ENCODE results near the gene PXK. TPM values are rescaled to one million over a fixed set of nuclear protein-coding genes. Genes with fewer than 3 reads are reported as not detected.
"Not testable (repeated sequence)": the region's sequence is repeated elsewhere in the genome, so short reads cannot be mapped to it uniquely, and the experiment has no call there.

Gene PXK
- total RNA-seq, 4 donors from 2014 or later = 98.6 to 139 (median 123) TPM

DNA sequence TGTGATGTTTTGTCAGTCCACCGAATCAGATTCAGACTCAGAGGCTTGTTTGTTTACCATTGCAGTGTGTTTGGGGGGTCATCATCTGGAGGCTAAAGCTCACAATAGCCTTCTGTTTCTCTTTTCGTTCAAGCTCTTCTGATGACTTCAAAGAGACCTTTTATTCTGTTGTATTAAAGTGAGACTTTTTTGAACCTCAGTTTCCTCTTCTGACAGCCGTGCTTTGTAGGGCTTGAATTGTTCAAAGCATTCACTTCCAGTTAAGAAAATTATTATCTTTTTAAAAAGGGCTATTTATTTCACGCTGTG is 1.3 kb downstream of the PXK start:
- Histone ChIP-seq H3K4me3 (replicated peaks in 1 of 3) (peak overlapping the region in 2 of 3 donors; percentile 61 to 80), H3K27ac (peak overlapping the region; percentile 77 to 96 (median 91)), H3K36me3 (no peaks in the 10 kb centered on the region), H3K27me3 (no peaks in the 10 kb centered on the region), H3K4me1 (peaks cover 48 to 64% of the 10 kb centered on the region in 2 donors), H3K9me3 (no peaks in the 10 kb centered on the region)
- intact Hi-C loops (cut with DNase I) = no loop called here
- no peak for DNase-seq
- no peak for TF ChIP-seq POLR2A (IDR thresholded peaks at IDR 0.05)
- TF ChIP-seq, protein P1, sequence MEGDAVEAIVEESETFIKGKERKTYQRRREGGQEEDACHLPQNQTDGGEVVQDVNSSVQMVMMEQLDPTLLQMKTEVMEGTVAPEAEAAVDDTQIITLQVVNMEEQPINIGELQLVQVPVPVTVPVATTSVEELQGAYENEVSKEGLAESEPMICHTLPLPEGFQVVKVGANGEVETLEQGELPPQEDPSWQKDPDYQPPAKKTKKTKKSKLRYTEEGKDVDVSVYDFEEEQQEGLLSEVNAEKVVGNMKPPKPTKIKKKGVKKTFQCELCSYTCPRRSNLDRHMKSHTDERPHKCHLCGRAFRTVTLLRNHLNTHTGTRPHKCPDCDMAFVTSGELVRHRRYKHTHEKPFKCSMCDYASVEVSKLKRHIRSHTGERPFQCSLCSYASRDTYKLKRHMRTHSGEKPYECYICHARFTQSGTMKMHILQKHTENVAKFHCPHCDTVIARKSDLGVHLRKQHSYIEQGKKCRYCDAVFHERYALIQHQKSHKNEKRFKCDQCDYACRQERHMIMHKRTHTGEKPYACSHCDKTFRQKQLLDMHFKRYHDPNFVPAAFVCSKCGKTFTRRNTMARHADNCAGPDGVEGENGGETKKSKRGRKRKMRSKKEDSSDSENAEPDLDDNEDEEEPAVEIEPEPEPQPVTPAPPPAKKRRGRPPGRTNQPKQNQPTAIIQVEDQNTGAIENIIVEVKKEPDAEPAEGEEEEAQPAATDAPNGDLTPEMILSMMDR (IDR thresholded peaks at IDR 0.05) = no peak
- 18 to 21% methylated on average over 4 of the region's 4 CpGs for WGBS, 2 donors

DNA sequence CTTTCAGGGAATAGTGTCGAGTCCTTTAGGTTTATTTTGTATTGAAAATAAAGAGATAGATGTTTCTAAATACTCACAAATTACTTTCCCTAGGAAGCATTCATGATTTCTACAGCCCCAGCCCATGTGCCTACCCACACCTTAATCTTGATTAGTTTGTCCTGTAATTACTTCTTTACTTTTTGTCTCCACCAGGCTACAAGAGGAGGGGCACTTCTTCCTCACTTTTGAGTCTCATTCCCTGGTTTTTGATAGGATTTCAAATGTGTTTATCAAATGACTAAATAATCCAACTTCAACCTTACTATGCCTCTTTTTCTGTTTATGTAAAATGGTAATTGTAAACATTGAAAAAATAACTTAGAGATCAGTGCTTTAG is 1.8 kb downstream of the PXK start:
- WGBS, 2 donors = 62 to 74% methylated on average over 1 of the region's 1 CpG
- peaks cover 50 to 64% of the 10 kb centered on the region in 2 donors for H3K4me1 ChIP-seq
- intact Hi-C loops (cut with DNase I) = no loop called here
- TF ChIP-seq, protein P1 (IDR thresholded peaks at IDR 0.05) = no peak
- H3K36me3 ChIP-seq = no peaks in the 10 kb centered on the region
- no peaks in the 10 kb centered on the region for H3K9me3 ChIP-seq
- peak overlapping the region; percentile 77 to 96 (median 91) for H3K27ac ChIP-seq
- no peaks in the 10 kb centered on the region for H3K27me3 ChIP-seq
- H3K4me3 ChIP-seq (replicated peaks in 1 of 3) = peak overlapping the region in 2 of 3 donors; percentile 61 to 80
- no peak for DNase-seq

DNA sequence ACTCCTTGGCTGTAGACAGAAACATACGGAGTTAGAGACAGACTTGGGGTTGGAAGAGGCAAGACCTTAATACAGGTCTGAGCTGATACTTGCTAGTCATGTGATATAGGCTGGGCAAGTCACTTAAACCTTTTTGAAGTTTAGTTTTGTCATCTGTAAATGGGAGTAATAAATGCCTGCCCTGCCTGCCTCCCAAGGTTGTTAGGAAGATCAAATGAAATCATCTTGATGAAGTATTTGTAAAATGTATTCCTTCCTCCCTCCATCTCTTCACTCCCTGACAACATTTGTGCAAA is 2.9 kb downstream of the PXK start:
- DNase-seq = no peak
- intact Hi-C loops (cut with DNase I) = no loop called here
- 28 to 59% methylated on average over 1 of the region's 1 CpG for WGBS, 2 donors
- Histone ChIP-seq H3K36me3 (no peaks in the 10 kb centered on the region), H3K27ac (peak overlapping the region; percentile 48 to 96 (median 77)), H3K4me3 (replicated peaks in 1 of 3) (no peak overlapping the region), H3K27me3 (no peaks in the 10 kb centered on the region), H3K9me3 (no peaks in the 10 kb centered on the region), H3K4me1 (peaks cover 55% of the 10 kb centered on the region in 2 donors)
- TF ChIP-seq, protein P1 (IDR thresholded peaks at IDR 0.05) = no peak
- no peak for TF ChIP-seq POLR2A (IDR thresholded peaks at IDR 0.05)

DNA sequence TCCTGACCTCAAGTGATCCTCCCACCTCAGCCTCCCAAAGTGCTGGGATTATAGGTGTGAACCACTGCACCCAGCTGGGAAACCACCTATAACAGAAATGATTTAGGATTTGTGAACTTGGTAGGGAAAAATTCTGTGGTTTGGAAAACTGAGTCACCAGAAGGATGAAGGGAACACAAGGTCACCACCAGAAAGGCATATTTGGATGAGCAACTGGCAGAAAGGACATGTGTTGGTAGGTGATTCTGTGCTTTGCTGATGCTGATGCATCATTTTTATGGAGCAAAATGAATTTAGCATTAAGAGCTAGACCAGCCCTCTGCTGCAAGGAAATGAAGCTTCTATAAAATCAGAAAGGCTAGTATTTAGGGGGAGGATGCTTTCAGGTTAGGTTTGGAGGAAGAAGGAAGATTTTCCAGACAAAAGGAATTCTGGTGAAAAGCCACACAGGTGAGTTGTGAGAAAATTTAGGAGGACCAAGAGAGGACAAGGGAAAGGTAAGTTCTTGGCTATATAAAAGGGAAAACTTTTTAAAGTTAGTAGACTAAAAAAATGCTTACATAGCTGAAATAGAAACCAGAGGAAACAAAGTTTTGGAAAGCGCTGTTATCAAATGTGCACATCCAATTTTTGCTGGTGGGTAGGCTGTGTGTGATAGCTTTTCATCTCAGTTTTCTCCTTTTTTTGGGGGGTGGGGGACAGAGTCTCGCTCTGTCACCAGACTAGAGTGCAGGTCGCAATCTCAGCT is 3.6 kb downstream of the PXK start:
- TF ChIP-seq, protein P1 (IDR thresholded peaks at IDR 0.05) = no peak
- no peak for TF ChIP-seq POLR2A (IDR thresholded peaks at IDR 0.05)
- WGBS, 2 donors = 96 to 97% methylated on average over 3 of the region's 3 CpGs
- no peak overlapping the region for H3K4me3 ChIP-seq (replicated peaks in 1 of 3)
- DNase-seq = no peak
- peaks cover 0 to 2% of the 10 kb centered on the region in 2 donors for H3K36me3 ChIP-seq
- H3K27me3 ChIP-seq = no peaks in the 10 kb centered on the region
- intact Hi-C loops (cut with DNase I) = no loop called here
- H3K4me1 ChIP-seq = peaks cover 56 to 57% of the 10 kb centered on the region in 2 donors
- H3K27ac ChIP-seq = peak overlapping the region in 2 of 3 donors; percentile 8 to 49
- H3K9me3 ChIP-seq = no peaks in the 10 kb centered on the region

DNA sequence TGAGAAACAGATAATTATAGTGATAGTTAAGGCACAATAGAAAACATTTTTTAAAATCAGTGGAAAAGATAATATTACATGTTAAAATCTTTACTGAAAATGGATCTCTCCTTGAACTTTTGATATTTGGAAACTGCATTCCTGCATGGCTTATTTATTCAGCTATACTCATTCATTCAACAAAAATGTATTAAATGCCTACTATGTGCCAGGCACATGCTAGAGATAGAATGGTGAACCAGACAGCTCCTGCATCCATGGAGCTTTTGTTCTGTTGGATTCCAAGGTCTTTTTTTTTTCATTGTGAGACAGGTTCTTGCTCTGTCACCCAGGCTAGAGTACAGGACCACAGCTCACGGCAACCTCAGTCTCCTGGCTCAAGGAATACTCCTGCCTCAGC is 4.5 kb downstream of the PXK start:
- Histone ChIP-seq H3K27me3 (no peaks in the 10 kb centered on the region), H3K4me1 (peaks cover 49 to 52% of the 10 kb centered on the region in 2 donors), H3K4me3 (replicated peaks in 1 of 3) (no peak overlapping the region), H3K27ac (peak overlapping the region; percentile 8 to 43 (median 38)), H3K36me3 (peaks cover 0 to 3% of the 10 kb centered on the region in 2 donors), H3K9me3 (no peaks in the 10 kb centered on the region)
- DNase-seq = no peak
- no peak for TF ChIP-seq POLR2A (IDR thresholded peaks at IDR 0.05)
- TF ChIP-seq, protein P1 (IDR thresholded peaks at IDR 0.05) = no peak
- intact Hi-C loops (cut with DNase I) = no loop called here
- WGBS, 2 donors = 83 to 100% methylated on average over 1 of the region's 1 CpG

DNA sequence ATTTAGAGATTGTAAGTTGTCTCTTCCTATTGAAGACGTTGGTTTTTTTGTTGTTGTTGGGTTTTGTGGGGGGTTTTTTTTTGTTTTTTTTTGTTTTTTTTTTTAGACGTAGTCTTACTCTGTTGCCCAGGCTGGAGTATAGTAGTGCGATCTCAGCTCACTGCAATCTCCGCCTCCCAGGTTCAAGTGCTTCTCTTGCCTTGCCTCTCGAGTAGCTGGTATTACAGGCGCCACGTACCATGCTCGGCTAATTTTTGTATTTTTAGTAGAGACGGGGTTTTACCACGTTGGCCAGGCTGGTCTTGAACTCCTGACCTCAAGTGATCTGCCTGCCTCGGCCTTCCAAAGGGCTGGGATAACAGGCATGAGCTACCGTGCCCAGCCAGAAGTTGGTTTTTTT is 6.5 kb downstream of the PXK start:
- H3K4me1 ChIP-seq = peaks cover 58 to 61% of the 10 kb centered on the region in 2 donors
- 34 to 65% methylated on average over 12 of the region's 12 CpGs for WGBS, 2 donors
- H3K27me3 ChIP-seq; H3K9me3 ChIP-seq; H3K4me3 ChIP-seq (replicated peaks in 1 of 3); intact Hi-C loops (cut with DNase I); H3K36me3 ChIP-seq: not testable (repeated sequence)
- H3K27ac ChIP-seq = peak overlapping the region; percentile 48 to 72 (median 48)
- DNase-seq = peak; percentile 83 to 84
